Adrenal gland (tissue), 5 donors: ENCODE measurements around the gene PHF19.

Experiments
- POLR2A ChIP-seq, 2 donors: fragments of 450-650 bp; IDR thresholded peaks; one replicate each; pipeline ENCODE4 v1.6.1; 2017; ENCODE audit warnings: antibody characterized with exemption in 2 of 2, mild to moderate bottlenecking in 2 of 2, moderate library complexity in 1 of 2
- TF ChIP-seq, protein P1 (sequence below), 6 experiments: fragments of 450-650 bp in 4 of 6; fragments of 200-600 bp in 2 of 6; sonication (generic) in 1 of 6; IDR thresholded peaks; 1 replicate in 5 of 6; 2 replicates in 1 of 6; pipeline versions ENCODE4 v1.5.1 to v1.8.0; 2016 to 2021; ENCODE audit warnings: antibody characterized with exemption in 6 of 6, mild to moderate bottlenecking in 2 of 6, moderate library complexity in 1 of 6
- donor health status: DM: no; HTN: no; CAD: no.

DNA sequence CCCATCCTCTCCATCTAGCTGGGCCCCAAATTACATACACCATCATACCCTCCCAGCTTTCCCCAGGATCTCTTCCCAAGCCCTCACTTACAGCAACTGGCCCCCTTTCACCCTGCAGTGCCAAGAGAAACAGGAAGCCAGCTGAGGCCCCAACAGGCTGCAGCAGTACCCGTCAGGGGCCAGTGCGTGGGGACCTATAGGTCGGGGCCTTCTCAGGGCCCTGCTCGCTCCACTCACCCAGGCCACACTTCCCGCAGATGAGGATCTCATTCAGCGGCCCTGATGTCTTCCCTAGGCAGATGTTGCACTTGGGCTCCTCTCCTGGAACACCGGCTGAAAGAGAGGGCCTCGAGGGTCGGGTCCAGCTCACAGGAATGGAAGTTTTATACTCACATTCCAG, 6.8 kb downstream of the PHF19 start:
- no peak for TF ChIP-seq POLR2A (IDR thresholded peaks at IDR 0.05)
- TF ChIP-seq, protein P1, sequence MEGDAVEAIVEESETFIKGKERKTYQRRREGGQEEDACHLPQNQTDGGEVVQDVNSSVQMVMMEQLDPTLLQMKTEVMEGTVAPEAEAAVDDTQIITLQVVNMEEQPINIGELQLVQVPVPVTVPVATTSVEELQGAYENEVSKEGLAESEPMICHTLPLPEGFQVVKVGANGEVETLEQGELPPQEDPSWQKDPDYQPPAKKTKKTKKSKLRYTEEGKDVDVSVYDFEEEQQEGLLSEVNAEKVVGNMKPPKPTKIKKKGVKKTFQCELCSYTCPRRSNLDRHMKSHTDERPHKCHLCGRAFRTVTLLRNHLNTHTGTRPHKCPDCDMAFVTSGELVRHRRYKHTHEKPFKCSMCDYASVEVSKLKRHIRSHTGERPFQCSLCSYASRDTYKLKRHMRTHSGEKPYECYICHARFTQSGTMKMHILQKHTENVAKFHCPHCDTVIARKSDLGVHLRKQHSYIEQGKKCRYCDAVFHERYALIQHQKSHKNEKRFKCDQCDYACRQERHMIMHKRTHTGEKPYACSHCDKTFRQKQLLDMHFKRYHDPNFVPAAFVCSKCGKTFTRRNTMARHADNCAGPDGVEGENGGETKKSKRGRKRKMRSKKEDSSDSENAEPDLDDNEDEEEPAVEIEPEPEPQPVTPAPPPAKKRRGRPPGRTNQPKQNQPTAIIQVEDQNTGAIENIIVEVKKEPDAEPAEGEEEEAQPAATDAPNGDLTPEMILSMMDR (IDR thresholded peaks at IDR 0.05): no peak
